HG03469 (cell line): ENCODE results near the gene MYO1G.
"Not testable (repeated sequence)": the region's sequence is repeated elsewhere in the genome, so short reads cannot be mapped to it uniquely, and the experiment has no call there.

Experiments
- ATAC-seq: cut with Tn5 transposase; IDR thresholded peaks from one replicate; pipeline ENCODE4 v1.9.1; 2021; ENCODE audit warnings: mild to moderate bottlenecking, moderate library complexity, moderate number of reproducible peaks; ENCODE audit not compliant: unreplicated experiment

MYO1G gene

GRCh38 chr7:44944821-44945220 is 34.0 kb downstream of the MYO1G start:
- ATAC-seq = no peak

GRCh38 chr7:44943631-44944030 is 35.2 kb downstream of the MYO1G start:
- no peak for ATAC-seq

- no peak for ATAC-seq
Observed at GRCh38 chr7:44937426-44937825, 41.4 kb downstream of the MYO1G start.

GRCh38 chr7:44936322-44936721 is 42.5 kb downstream of the MYO1G start:
- no peak for ATAC-seq

- no peak for ATAC-seq
Observed at GRCh38 chr7:44935583-44935982, 43.2 kb downstream of the MYO1G start.

- no peak for ATAC-seq
Observed at GRCh38 chr7:44935016-44935415, 43.8 kb downstream of the MYO1G start.

GRCh38 chr7:44934510-44934909 is 44.3 kb downstream of the MYO1G start:
- not testable (repeated sequence) for ATAC-seq

GRCh38 chr7:44930921-44931320 is 47.9 kb downstream of the MYO1G start:
- no peak for ATAC-seq

GRCh38 chr7:44922351-44922694 is 56.5 kb downstream of the MYO1G start:
- no peak for ATAC-seq

GRCh38 chr7:44921607-44922350 is 57.0 kb downstream of the MYO1G start:
- ATAC-seq = no peak

GRCh38 chr7:44920119-44920518 is 58.7 kb downstream of the MYO1G start:
- ATAC-seq = no peak

- no peak for ATAC-seq
Observed at GRCh38 chr7:44918029-44918428, 60.8 kb downstream of the MYO1G start.

GRCh38 chr7:44917465-44917864 is 61.4 kb downstream of the MYO1G start:
- no peak for ATAC-seq

GRCh38 chr7:44914992-44915607 is 63.7 kb downstream of the MYO1G start:
- ATAC-seq = peak; percentile 54

GRCh38 chr7:44912775-44913347 is 66.0 kb downstream of the MYO1G start:
- ATAC-seq = no peak
